HCT116 (cell line): Measurements from ENCODE around the gene SFXN3.

Source experiments
- CTCF ChIP-seq, 3 experiments: fragments of 200-600 bp in 1 of 3; sonication (generic) in 1 of 3; IDR thresholded peaks in 2 of 3; conservative IDR thresholded peaks in 1 of 3; 2 replicates each; pipeline ENCODE4 v1.5.1; 2012 to 2017; ENCODE audit warnings: low read depth in 2 of 3, low read length in 2 of 3, antibody characterized with exemption in 1 of 3, borderline replicate concordance in 1 of 3, control low read depth in 1 of 3, mild to moderate bottlenecking in 1 of 3, mixed read lengths in 1 of 3, mixed run types in 1 of 3, moderate library complexity in 1 of 3; ENCODE audit not compliant: insufficient read depth in 1 of 3
- TF ChIP-seq, protein P1 (sequence below): IDR thresholded peaks from 2 replicates; pipeline ENCODE4 v1.6.1; 2012

DNA sequence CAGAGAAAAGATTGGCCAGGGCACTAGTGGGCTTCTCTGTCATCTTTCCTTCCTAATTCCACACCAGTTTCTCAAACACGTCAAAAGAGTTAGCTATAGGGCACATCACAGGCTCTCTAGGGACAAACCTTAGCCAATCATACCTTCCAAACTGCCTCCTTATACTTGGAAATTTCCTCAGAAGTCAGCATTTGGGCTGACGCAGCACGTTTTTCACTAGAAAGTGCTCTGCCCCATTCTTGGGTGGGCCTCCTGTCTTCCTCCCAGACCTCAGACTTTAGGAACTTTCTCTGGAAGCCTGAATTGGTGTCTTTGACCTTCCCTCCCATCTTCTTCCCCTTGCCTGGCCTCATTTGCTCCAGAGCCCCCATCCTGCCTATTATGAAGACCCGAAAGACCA is 11.1 kb downstream of the SFXN3 start:
- no peak for TF ChIP-seq CTCF (IDR thresholded peaks at IDR 0.05 in 2 of 3, conservative IDR thresholded peaks at IDR 0.05 in 1 of 3; ENCODE audit: borderline replicate concordance in 1 of 3, insufficient read depth in 1 of 3, low read depth in 2 of 3, low read length in 2 of 3)
- TF ChIP-seq, protein P1, sequence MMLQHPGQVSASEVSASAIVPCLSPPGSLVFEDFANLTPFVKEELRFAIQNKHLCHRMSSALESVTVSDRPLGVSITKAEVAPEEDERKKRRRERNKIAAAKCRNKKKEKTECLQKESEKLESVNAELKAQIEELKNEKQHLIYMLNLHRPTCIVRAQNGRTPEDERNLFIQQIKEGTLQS, result no peak
